ENCODE measurements around the gene RPL3.

Gene RPL3

GRCh38 chr22:39282645-39283321, 36.6 kb downstream of the RPL3 start:
- no peak for DNase-seq (ENCODE audit: low read depth)

GRCh38 chr22:39281126-39281525, 38.3 kb downstream of the RPL3 start:
- DNase-seq (ENCODE audit: low read depth) = no peak

DNA sequence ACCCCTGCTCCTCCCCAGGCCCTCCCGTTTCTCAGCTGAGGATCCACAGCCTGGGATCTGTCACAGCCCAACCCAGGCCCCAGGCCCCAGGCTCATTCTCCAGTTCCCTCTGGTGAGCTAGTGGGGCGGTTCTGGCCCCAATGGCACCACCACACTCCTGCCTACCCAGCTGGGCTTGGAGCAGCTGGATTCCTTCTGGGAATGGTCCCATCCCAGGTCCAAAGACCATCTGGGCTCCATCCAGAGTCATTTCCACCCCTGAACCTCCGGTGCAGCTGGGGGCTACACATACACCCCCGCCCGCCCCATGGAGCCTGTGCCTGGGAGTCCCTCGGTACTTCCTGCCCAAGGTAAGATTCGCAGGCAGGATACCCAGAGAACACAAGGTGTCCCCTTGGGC, 39.2 kb downstream of the RPL3 start:
- no peak for DNase-seq (ENCODE audit: low read depth)

DNA sequence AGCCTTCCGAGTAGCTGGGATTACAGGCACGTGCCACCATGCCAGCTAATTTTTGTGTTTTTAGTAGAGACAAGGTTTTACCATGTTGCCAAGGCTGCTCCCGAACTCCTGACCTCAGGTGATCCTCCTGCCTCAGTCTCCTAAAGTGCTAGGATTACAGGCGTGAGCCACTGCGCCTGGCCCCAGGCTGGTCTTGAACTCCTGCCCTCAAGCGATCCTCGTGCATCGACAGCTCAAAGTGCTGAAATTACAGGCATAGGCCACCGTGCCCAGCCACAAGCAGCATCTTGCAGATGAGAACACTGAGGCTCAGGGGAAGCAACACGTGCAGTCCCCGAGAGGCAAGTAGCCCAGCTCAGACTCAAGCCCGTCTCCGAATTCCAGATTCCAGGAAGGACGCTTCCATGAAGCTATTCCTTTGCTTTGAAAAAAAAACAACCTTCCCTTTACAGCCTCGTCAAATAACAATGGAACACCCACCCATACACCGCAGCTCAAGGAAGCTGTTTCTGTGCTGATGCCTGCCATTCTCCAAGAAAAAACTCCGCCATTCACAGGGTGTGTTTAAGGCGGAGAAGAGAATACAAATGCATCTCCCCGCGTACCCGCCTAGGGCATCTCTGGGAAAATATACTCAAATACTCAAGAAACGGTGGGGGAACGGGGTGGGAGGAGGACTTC, 40.1 kb downstream of the RPL3 start:
- DNase-seq (ENCODE audit: low read depth) = no peak

DNA sequence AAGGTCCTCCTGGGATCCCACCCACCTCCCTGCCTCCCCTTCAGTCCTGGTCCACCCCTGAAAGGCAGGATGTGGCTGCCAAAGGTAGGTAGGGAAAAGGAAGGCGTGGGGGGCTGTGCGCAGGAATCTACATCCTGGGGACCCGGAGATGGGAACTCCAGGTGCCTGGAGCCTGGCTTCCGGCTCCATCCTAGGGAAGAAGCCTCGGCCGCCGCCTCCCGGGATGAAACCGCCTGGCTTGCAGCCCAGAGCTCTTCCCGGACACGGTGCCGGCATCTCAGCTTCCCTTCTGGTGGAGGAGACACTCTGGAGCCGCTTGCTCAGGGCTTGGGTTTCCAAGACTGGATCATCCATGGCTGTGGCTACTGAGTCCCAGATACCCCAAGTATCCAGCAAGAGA, 41.4 kb downstream of the RPL3 start:
- DNase-seq (ENCODE audit: low read depth) = peak; percentile 29

DNA sequence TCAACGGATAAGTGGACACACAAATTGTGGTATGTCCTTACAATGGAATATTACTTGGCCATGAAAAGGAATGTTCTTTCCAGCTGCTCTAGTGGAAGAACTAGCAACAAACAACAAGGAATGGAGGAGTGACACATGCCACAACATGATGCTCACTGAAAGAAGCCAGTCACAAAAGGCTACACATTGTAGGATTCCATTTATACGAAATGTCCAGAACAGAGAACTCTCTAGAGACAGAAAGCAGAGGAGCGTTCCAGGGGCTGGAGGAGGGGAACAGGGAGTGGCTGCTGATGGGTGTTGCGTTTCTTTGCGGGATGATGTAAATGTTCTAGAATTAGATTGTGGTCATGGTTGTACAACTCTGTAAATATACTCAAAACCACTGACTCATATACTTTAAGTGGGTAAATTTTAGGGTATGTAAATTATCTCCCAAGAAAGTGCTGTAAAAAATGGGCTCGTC, 42.2 kb downstream of the RPL3 start:
- DNase-seq (ENCODE audit: low read depth) = peak; percentile 33

DNA sequence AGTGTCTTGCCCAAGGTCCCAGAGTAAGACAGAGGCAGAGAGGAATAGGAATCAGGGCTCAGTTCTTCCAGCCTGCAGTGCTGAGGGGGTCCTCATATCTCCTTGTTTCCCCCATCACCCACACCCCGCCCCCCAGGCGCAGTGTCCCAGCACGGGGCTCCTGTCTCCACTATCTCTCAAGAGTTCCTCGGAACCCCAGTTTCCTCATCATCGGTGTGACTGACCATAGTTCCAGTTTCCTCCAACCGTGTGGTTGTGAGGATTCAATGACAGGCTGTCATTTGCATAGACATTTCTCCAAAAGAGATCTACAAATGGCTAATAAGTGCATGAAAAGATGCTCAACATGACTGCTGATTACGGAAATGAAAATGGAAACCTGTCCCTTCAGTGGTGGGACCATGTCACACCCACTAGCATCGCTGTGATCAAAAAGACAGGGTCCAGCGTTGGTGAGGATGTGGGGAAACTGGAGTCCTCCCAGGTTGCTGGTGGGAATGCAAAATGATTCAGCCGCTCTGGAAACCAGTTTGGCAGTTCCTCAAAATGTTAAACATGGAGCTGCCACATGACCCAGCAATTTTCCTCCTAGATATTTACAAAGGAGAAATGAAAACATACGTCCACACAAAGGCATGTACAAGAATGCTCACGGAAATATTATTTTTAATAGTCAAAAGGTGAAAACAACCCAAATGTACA, 42.8 kb downstream of the RPL3 start:
- no peak for DNase-seq (ENCODE audit: low read depth)

GRCh38 chr22:39275814-39276439, 43.5 kb downstream of the RPL3 start:
- no peak for DNase-seq (ENCODE audit: low read depth)

GRCh38 chr22:39273950-39274887, 45.2 kb downstream of the RPL3 start:
- DNase-seq (ENCODE audit: low read depth) = no peak

GRCh38 chr22:39270792-39271191, 48.6 kb downstream of the RPL3 start:
- DNase-seq (ENCODE audit: low read depth) = no peak

DNA sequence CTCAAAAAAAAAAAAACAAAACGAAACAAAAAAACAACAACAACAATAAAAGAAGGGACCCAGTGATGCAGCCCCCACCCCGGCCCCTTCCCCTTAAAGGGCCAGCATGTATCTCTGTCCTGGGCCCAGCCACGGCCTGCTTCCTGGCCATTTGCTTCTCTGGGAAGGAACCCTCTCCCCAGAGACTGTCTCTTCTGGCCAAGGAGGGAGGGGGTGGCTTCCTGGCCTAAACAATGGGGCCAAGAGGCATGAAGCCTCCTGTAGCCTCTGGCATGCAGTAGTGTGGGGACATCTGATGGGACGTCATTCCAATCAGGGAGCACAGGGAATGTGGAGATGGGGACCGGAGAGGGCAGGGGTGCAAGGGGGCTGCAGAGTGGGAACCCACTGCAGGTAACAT, 49.1 kb downstream of the RPL3 start:
- DNase-seq (ENCODE audit: low read depth) = no peak

GRCh38 chr22:39269095-39269790, 50.2 kb downstream of the RPL3 start:
- DNase-seq (ENCODE audit: low read depth) = no peak

GRCh38 chr22:39268645-39269044, 50.8 kb downstream of the RPL3 start:
- DNase-seq (ENCODE audit: low read depth) = no peak

DNA sequence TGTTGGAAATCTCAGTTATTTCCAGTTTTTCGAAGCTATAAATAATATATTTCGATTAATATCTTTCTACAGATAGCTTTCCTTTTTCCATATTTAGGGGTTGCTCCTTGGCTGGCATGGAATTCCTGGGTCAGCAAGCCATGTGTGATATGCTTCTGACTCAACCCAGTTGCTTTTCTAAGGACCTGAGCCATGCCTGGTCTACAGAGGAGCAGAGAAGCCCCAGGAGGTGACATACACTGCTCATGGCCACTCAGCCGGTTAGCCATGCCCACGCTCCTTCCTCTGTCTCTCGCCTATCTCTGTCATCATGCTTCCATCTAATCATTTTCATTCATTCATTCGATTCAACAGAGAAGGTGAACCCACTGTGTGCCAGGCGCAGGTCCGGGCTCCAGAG, 51.4 kb downstream of the RPL3 start:
- no peak for DNase-seq (ENCODE audit: low read depth)

GRCh38 chr22:39266398-39267030, 52.9 kb downstream of the RPL3 start:
- no peak for DNase-seq (ENCODE audit: low read depth)

DNA sequence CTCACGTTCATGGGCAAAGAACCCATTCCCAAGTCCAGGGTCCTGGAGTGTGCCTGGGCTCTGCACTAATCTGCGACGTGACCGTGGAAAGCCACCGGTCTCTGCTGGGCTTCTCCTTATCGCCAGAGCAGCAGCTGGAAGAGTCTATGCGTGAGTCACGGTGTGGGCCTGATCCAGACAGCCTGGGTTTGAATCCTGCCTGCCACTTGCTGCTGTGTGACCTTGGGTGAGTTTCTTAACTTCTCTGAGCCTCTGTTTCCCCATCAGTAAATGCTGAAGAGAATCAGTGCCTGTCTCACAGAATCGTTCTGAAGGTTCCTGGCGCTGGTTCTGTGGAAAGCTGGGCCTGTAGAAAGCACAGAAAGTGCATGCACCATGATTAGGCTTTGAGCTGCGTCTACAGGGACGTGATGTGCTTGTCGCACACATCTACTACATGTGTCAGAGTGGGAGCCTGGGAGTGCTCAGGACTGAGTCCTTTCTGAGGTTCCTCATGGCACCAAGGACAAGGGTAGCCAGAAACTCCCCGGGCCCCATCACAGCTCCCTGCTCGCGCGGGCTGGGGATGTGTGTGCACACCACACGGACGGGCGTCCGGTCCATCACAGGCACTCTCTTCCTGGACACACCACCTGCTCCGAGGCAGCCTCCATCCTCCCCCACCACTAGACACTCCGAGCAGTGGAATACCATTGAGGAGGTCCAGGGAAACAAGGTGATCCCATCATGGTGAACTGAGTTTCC, 54.1 kb downstream of the RPL3 start:
- no peak for DNase-seq (ENCODE audit: low read depth)

- DNase-seq (ENCODE audit: low read depth) = no peak
Observed at GRCh38 chr22:39264349-39265038, 54.9 kb downstream of the RPL3 start.

DNA sequence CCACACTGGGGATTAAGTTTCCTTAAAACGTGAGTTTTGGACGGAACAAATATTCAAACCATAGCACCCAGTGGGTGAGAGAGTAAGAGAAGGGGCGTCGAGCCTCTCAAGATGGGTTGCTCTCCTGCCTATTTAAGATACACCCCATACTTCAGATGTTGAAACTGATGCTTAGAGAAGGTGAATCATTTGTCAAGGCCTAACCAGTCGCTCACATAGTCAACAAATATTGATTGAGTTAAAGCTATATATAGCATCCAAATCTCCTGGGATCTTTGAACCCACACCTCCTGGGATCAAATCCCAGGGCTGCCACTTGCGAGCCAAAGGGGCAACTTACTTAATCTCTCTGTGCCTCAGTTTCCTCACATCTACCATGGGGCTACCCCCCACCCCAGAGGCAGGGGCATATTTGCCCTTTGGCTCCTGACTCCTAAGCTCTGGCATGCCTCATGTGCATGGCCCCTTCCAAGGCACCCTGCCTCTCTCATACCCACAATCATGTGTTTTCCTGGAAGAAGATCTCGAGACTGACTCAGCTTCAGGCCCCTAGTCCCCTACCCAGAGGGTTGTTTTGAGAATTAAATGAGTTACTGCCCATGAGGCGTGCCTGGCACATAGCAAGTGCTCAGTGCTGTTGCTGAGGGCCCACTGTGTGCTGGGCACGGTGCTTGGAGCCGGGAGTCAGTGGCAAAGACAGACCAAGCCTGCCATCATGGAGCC, 55.6 kb downstream of the RPL3 start:
- no peak for DNase-seq (ENCODE audit: low read depth)

All from GM04504 (cell line).